PC-9 (cell line): ENCODE data around the gene UPF3A. TPM values are rescaled to one million over a fixed set of nuclear protein-coding genes. Genes with fewer than 3 reads are reported as not detected.

Experiments
- BruUV-seq: library from RNA; stranded (reverse); fragments of 400-500 nt; replicated peaks from 2 replicates; lab custom pipeline; 2021; lab: Mats Ljungman, UMichigan
- CTCF ChIA-PET: fragments of 300-600 bp; sonication (Branson Sonifier 250); formaldehyde crosslinking; loops from one replicate; lab custom pipeline; 2022; ENCODE audit warnings: antibody characterized with exemption; lab: Charles Lee
- POLR2A ChIA-PET: fragments of 300-600 bp; sonication (Branson Sonifier 250); formaldehyde crosslinking; loops from one replicate; lab custom pipeline; 2022; ENCODE audit warnings: antibody characterized with exemption; ENCODE audit not compliant: unreplicated experiment; lab: Charles Lee
- DNase-seq, 2 experiments: peaks; one replicate each; pipeline versions ENCODE4 v3.0.0 to v3.0.0-alpha.2; 2015 to 2022; ENCODE audit warnings: mixed read lengths in 1 of 2
- H2AFZ ChIP-seq: fragments of 200-600 bp; sonication (generic); 2 replicates; pipeline ENCODE4 v1.8.1; 2017; ENCODE audit warnings: antibody characterized with exemption
- H3F3A ChIP-seq: fragments of 200-600 bp; sonication (generic); 2 replicates; pipeline ENCODE4 v1.8.1; 2017; ENCODE audit warnings: antibody characterized with exemption, mild to moderate bottlenecking, low read depth; ENCODE audit not compliant: insufficient read depth
- H3K27ac ChIP-seq: fragments of 200-600 bp; sonication (generic); 2 replicates; pipeline ENCODE4 v1.6.1; 2016; ENCODE audit warnings: mixed run types
- H3K27me3 ChIP-seq: fragments of 200-600 bp; sonication (generic); 2 replicates; pipeline ENCODE4 v1.6.1; 2016; ENCODE audit warnings: low read depth, mixed run types; ENCODE audit not compliant: insufficient read depth
- H3K36me3 ChIP-seq: fragments of 200-600 bp; sonication (generic); 2 replicates; pipeline ENCODE4 v1.6.1; 2016; ENCODE audit warnings: low read depth, mixed run types
- H3K4me1 ChIP-seq: fragments of 200-600 bp; sonication (generic); replicated peaks from 2 replicates; pipeline ENCODE4 v1.6.1; 2016; ENCODE audit warnings: mixed run types; ENCODE audit not compliant: insufficient read depth
- H3K4me2 ChIP-seq: fragments of 200-600 bp; sonication (generic); 2 replicates; pipeline ENCODE4 v1.6.1; 2017; ENCODE audit warnings: mixed run types
- H3K4me3 ChIP-seq: fragments of 200-600 bp; sonication (generic); 2 replicates; pipeline ENCODE4 v1.6.1; 2016; ENCODE audit warnings: mixed run types
- H3K79me2 ChIP-seq: fragments of 200-600 bp; sonication (generic); 2 replicates; pipeline ENCODE4 v1.6.1; 2017; ENCODE audit warnings: low read depth, mixed run types
- H3K9me2 ChIP-seq: fragments of 200-600 bp; sonication (generic); 2 replicates; pipeline ENCODE4 v1.8.1; 2017; ENCODE audit warnings: mild to moderate bottlenecking; ENCODE audit not compliant: insufficient read depth
- H3K9me3 ChIP-seq: fragments of 200-600 bp; sonication (generic); 2 replicates; pipeline ENCODE4 v1.8.1; 2016; ENCODE audit warnings: low read depth; ENCODE audit not compliant: insufficient read depth
- H4K20me1 ChIP-seq: fragments of 200-600 bp; sonication (generic); 2 replicates; pipeline ENCODE4 v1.8.1; 2017; ENCODE audit not compliant: insufficient read depth
- CTCF ChIP-seq: fragments of 200-600 bp; sonication (generic); conservative IDR thresholded peaks from 2 replicates; pipeline ENCODE4 v1.6.1; 2017; ENCODE audit warnings: mixed run types, antibody characterized with exemption, mild to moderate bottlenecking, moderate library complexity
- EZH2 ChIP-seq: fragments of 200-600 bp; sonication (generic); IDR thresholded peaks from 2 replicates; pipeline ENCODE4 v1.8.0; 2017; ENCODE audit warnings: antibody characterized with exemption, low read depth
- intact Hi-C: fragments of 100-400 bp; cut with micrococcal nuclease; formaldehyde crosslinking; loops from one replicate; pipeline ENCODE4 v1.10.0; 2022; ENCODE audit not compliant: unreplicated experiment
- total RNA-seq: library from RNA; stranded (reverse); gene quantifications from 2 replicates; pipeline ENCODE4 v1.2.3, GENCODE V29; 2021

The UPF3A gene
- total RNA-seq, 1 experiment from 2014 or later: 54.1 TPM

DNA sequence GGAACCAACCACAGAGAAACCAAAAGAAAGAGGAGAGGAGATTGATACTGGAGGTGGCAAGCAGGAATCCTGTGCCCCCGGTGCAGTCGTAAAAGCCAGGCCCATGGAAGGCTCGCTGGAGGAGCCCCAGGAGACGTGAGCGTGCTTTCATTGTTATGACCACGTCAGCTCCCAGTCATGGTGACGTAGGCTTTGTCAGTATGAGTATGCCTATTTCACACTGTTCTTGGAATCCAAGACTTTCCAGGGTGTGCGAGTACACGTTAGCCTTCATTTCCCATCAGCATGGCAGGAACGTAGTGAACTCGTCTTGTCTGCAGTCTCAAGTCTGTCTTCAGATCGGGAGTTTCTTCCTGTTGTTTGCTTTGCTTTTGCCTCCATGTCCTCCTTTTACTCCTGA, 17.5 kb downstream of the UPF3A start:
- intact Hi-C loops: no loop called here
- 0 out of 2 replicates have a peak, but pooled peaks cover 5% of the 10 kb centered on the region for H3K36me3 ChIP-seq
- H3K79me2 ChIP-seq: no peaks in the 10 kb centered on the region
- no TSS peak for BruUV-seq
- no peaks in the 10 kb centered on the region for H3K27me3 ChIP-seq
- no peaks in the 10 kb centered on the region for H3K4me1 ChIP-seq
- no peaks in the 10 kb centered on the region for H3K9me3 ChIP-seq
- H3F3A ChIP-seq: peaks cover 4% of the 10 kb centered on the region; the same call in 1 of the 2 replicates
- no peaks in the 10 kb centered on the region for H4K20me1 ChIP-seq
- H2AFZ ChIP-seq: no peak overlapping the region
- H3K4me3 ChIP-seq: no peak overlapping the region
- POLR2A ChIA-PET: no interaction called here
- H3K9me2 ChIP-seq: no peaks in the 10 kb centered on the region
- H3K4me2 ChIP-seq: no peak overlapping the region
- H3K27ac ChIP-seq: no peak overlapping the region
- TF ChIP-seq CTCF (no peak), EZH2 (no peak)
- DNase-seq: no peak
- CTCF ChIA-PET: no interaction called here

DNA sequence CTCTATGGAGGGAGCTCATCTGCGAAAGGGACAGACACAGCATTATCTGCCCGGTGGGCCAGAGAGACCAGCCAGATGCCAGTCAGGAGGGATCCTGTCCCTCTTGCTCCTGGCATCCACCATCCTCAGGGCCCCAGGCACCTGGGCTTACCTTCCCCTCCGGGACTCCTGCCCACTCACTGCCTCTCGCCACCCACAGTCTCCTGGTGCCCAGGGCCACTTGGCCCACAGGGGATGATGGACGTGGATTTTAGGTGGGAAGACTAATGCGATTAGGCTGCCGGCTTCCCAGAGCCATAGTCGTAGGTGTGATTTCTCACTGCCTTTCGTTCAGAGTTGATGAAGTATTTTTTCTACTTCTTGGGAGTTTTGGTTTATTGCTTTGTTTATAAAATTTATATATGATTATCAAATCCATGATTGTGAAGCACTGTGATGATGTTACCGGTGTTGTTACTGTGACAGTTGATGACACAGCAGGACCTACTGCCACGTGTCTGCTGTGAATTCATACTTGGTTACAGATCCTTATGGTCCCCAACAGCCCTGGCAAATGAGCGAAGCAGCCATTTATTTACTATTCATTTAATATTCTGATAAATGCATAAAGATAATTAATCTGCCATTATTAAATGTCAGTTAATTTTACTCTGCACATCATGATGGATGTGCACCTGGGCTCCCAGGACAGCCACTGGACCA, 18.4 kb downstream of the UPF3A start:
- Histone ChIP-seq H3K36me3 (peaks cover 5% of the 10 kb centered on the region; the same call in 1 of the 2 replicates), H3K4me2 (no peak overlapping the region), H3K27me3 (no peaks in the 10 kb centered on the region), H3K9me3 (no peaks in the 10 kb centered on the region), H4K20me1 (no peaks in the 10 kb centered on the region), H3K4me3 (no peak overlapping the region), H3F3A (peaks cover 4% of the 10 kb centered on the region; the same call in 1 of the 2 replicates), H3K79me2 (no peaks in the 10 kb centered on the region), H3K9me2 (no peaks in the 10 kb centered on the region), H3K27ac (no peak overlapping the region), H3K4me1 (no peaks in the 10 kb centered on the region), H2AFZ (no peak overlapping the region)
- DNase-seq: no peak
- ChIA-PET CTCF (no interaction called here), POLR2A (no interaction called here)
- intact Hi-C loops: no loop called here
- TF ChIP-seq EZH2: no peak
- no peak for TF ChIP-seq CTCF
- BruUV-seq: no TSS peak

- no peaks in the 10 kb centered on the region for H3K9me2 ChIP-seq
- H3K27ac ChIP-seq: no peak overlapping the region
- H2AFZ ChIP-seq: no peak overlapping the region
- no peaks in the 10 kb centered on the region for H3K9me3 ChIP-seq
- ChIA-PET POLR2A (no interaction called here), CTCF (no interaction called here)
- no peaks in the 10 kb centered on the region for H3K79me2 ChIP-seq
- BruUV-seq: no TSS peak
- DNase-seq: no peak
- no peaks in the 10 kb centered on the region for H4K20me1 ChIP-seq
- intact Hi-C loops: no loop called here
- TF ChIP-seq EZH2: no peak
- no peak for TF ChIP-seq CTCF
- no peak overlapping the region for H3K4me3 ChIP-seq
- H3K36me3 ChIP-seq: peaks cover 5% of the 10 kb centered on the region; the same call in 1 of the 2 replicates
- no peaks in the 10 kb centered on the region for H3K4me1 ChIP-seq
- H3F3A ChIP-seq: peaks cover 6% of the 10 kb centered on the region; the same call in 1 of the 2 replicates
- no peaks in the 10 kb centered on the region for H3K27me3 ChIP-seq
- no peak overlapping the region for H3K4me2 ChIP-seq
These were observed 22.4 kb downstream of the UPF3A start for GRCh38 chr13:114303700-114304327.
